ENCODE data around the gene JAM3.

- TF ChIP-seq CTCF (conservative IDR thresholded peaks at IDR 0.05; ENCODE audit: low read depth, low read length) (no peak), EZH2phosphoT487 (IDR thresholded peaks at IDR 0.05; ENCODE audit: borderline replicate concordance, low read length) (no peak), EZH2 (IDR thresholded peaks at IDR 0.05; ENCODE audit: low read length, unreplicated experiment) (no peak)
These were observed 19.6 kb upstream of the JAM3 start for GRCh38 chr11:134049303-134049702.
